Liver (tissue), 9 donors: Measurements from ENCODE around the gene PRDX6. TPM values are rescaled to one million over a fixed set of nuclear protein-coding genes. Genes with fewer than 3 reads are reported as not detected.

ENCODE experiments used
- DNase-seq: peaks from one replicate; pipeline ENCODE4 v3.0.0-alpha.2; 2017; ENCODE audit warnings: low spot score
- H3K27ac ChIP-seq, 2 donors: one replicate each; pipeline ENCODE4 v1.7.0; 2013; ENCODE audit warnings: inconsistent platforms in 2 of 2, low read length in 2 of 2, control low read depth in 1 of 2, low read depth in 1 of 2, mild to moderate bottlenecking in 1 of 2
- H3K27me3 ChIP-seq, 4 donors: one replicate each; pipeline versions ENCODE4 v1.6.1 to v1.7.0; 2013; ENCODE audit warnings: low read length in 3 of 4, inconsistent platforms in 1 of 4, mild to moderate bottlenecking in 1 of 4, moderate library complexity in 1 of 4; ENCODE audit not compliant: control insufficient read depth in 4 of 4, insufficient read depth in 4 of 4
- H3K36me3 ChIP-seq, 4 donors: one replicate each; pipeline versions ENCODE4 v1.6.1 to v1.7.0; 2013; ENCODE audit warnings: low read length in 3 of 4, mild to moderate bottlenecking in 3 of 4, low read depth in 1 of 4, moderate library complexity in 1 of 4; ENCODE audit not compliant: control insufficient read depth in 4 of 4, insufficient read depth in 3 of 4
- H3K4me1 ChIP-seq, 4 donors: one replicate each; pipeline versions ENCODE4 v1.6.1 to v1.7.0; 2013; ENCODE audit warnings: low read length in 3 of 4, mild to moderate bottlenecking in 3 of 4, moderate library complexity in 1 of 4; ENCODE audit not compliant: control insufficient read depth in 4 of 4, insufficient read depth in 4 of 4
- H3K4me3 ChIP-seq, 3 donors: one replicate each; pipeline versions ENCODE4 v1.6.1 to v1.7.0; 2013; ENCODE audit warnings: low read length in 3 of 3, control low read depth in 1 of 3, low read depth in 1 of 3, mild to moderate bottlenecking in 1 of 3
- H3K9ac ChIP-seq, 2 donors: one replicate each; pipeline ENCODE4 v1.7.0; 2013; ENCODE audit warnings: low read length in 2 of 2, mild to moderate bottlenecking in 2 of 2, moderate library complexity in 2 of 2, control low read depth in 1 of 2, low read depth in 1 of 2
- H3K9me3 ChIP-seq, 4 donors: one replicate each; pipeline versions ENCODE4 v1.6.1 to v1.7.0; 2013; ENCODE audit warnings: low read length in 3 of 4; ENCODE audit not compliant: control insufficient read depth in 4 of 4
- EGR1 ChIP-seq, 2 donors: IDR thresholded peaks; 2 replicates each; pipeline ENCODE4 v1.6.1; 2016 to 2018; ENCODE audit warnings: antibody characterized with exemption in 2 of 2, low read depth in 2 of 2
- FOXA1 ChIP-seq: IDR thresholded peaks from 2 replicates; pipeline ENCODE4 v1.6.1; 2016; ENCODE audit warnings: antibody characterized with exemption
- FOXA2 ChIP-seq: IDR thresholded peaks from 2 replicates; pipeline ENCODE4 v1.6.1; 2016; ENCODE audit warnings: antibody characterized with exemption
- GABPA ChIP-seq, 2 donors: IDR thresholded peaks in 1 of 2; conservative IDR thresholded peaks in 1 of 2; 2 replicates each; pipeline ENCODE4 v1.6.1; 2016; ENCODE audit warnings: antibody characterized with exemption in 2 of 2, mild to moderate bottlenecking in 1 of 2, moderate library complexity in 1 of 2
- HNF4A ChIP-seq, 2 donors: conservative IDR thresholded peaks; 2 replicates each; pipeline ENCODE4 v1.6.1; 2016; ENCODE audit warnings: antibody characterized with exemption in 2 of 2, mild to moderate bottlenecking in 2 of 2
- HNF4G ChIP-seq: IDR thresholded peaks from 2 replicates; pipeline ENCODE4 v1.6.1; 2016; ENCODE audit warnings: antibody characterized with exemption
- JUND ChIP-seq, 2 donors: IDR thresholded peaks; 2 replicates each; pipeline ENCODE4 v1.6.1; 2016; ENCODE audit warnings: antibody characterized with exemption in 2 of 2
- NR2F2 ChIP-seq: IDR thresholded peaks from 2 replicates; pipeline ENCODE4 v1.6.1; 2016; ENCODE audit warnings: antibody characterized with exemption
- RAD21 ChIP-seq, 2 donors: IDR thresholded peaks; 2 replicates each; pipeline ENCODE4 v1.6.1; 2016; ENCODE audit warnings: antibody characterized with exemption in 2 of 2, mild to moderate bottlenecking in 2 of 2
- RXRA ChIP-seq, 2 donors: IDR thresholded peaks; 2 replicates each; pipeline ENCODE4 v1.6.1; 2017 to 2018; ENCODE audit warnings: antibody characterized with exemption in 2 of 2, mild to moderate bottlenecking in 1 of 2
- SP1 ChIP-seq: IDR thresholded peaks from 2 replicates; pipeline ENCODE4 v1.6.1; 2018; ENCODE audit warnings: antibody characterized with exemption, mild to moderate bottlenecking
- TAF1 ChIP-seq: conservative IDR thresholded peaks from 2 replicates; pipeline ENCODE4 v1.6.1; 2016; ENCODE audit warnings: antibody characterized with exemption, mild to moderate bottlenecking
- YY1 ChIP-seq: IDR thresholded peaks from 2 replicates; pipeline ENCODE4 v1.6.1; 2016; ENCODE audit warnings: antibody characterized with exemption, mild to moderate bottlenecking
- polyA plus RNA-seq, 2 donors: library from polyadenylated mRNA; stranded (reverse) in 1 of 2; unstranded in 1 of 2; fragments of 200-250 nt in 1 of 2; fragments of >200 nt in 1 of 2; fragmentation: Nextera tagmentation in 1 of 2; extraction: Ambion mirVana in 1 of 2; gene quantifications; one replicate each; pipeline versions ENCODE4 v1.2.1 to v1.2.3, GENCODE V29; 2013 to 2015
- total RNA-seq, 2 donors: library from RNA; depleted of rRNA; stranded (reverse); fragments of >200 nt; gene quantifications; one replicate each; pipeline ENCODE4 v1.2.3, GENCODE V29; 2014
- TF ChIP-seq, protein P1 (sequence below): IDR thresholded peaks from 2 replicates; pipeline ENCODE4 v1.6.1; 2016; ENCODE audit warnings: antibody characterized with exemption
- TF ChIP-seq, protein P2 (sequence below): IDR thresholded peaks from 2 replicates; pipeline ENCODE4 v1.6.1; 2016; ENCODE audit warnings: antibody characterized with exemption
- TF ChIP-seq, protein P3 (sequence below): IDR thresholded peaks from 2 replicates; pipeline ENCODE4 v1.6.1; 2016; ENCODE audit warnings: antibody characterized with exemption, mild to moderate bottlenecking
- TF ChIP-seq, protein P4 (sequence below): IDR thresholded peaks from 2 replicates; pipeline ENCODE4 v1.6.1; 2016; ENCODE audit warnings: antibody characterized with exemption
- TF ChIP-seq, protein P5 (sequence below): fragments of 150-350 bp; IDR thresholded peaks from 2 replicates; pipeline ENCODE4 v1.5.1; 2017; ENCODE audit warnings: improper control_type of control experiment, low read depth, low read length; ENCODE audit not compliant: missing input control
- donor health status: healthy.
- donor health status: healthy.
- donor health status: healthy.
- donor health status: healthy.
- donor health status: healthy.

Gene PRDX6
- total and polyA plus RNA-seq, 4 donors: 147 to 370 (median 240) TPM

DNA sequence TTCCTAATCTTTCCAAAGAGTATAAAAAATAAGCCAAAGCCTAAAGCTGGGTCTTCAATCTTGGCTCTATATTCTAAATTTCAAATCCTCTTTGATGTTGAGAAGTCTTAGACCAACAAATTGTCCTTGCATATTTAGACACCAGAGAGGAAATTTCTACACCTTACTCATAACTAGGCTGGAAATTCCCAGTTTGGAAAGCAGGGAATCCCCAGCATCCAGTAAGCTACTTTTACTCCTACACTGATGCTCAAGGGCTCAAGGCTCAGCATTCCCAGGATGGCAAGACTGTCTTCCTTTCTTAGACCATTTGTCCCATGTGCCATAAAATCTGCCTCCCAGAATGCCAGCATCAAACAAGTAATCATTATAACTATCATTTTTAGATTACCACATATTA lies 28.3 kb downstream of the PRDX6 start:
- H3K4me1 ChIP-seq: peaks cover 0 to 21% (median 16%) of the 10 kb centered on the region in 4 donors
- DNase-seq: no peak
- no peak overlapping the region for H3K4me3 ChIP-seq
- no peaks in the 10 kb centered on the region for H3K27me3 ChIP-seq
- TF ChIP-seq JUND (IDR thresholded peaks at IDR 0.05): no peak
- no peak for TF ChIP-seq HNF4G
- no peak for TF ChIP-seq GABPA (IDR thresholded peaks at IDR 0.05 in 1 of 2, conservative IDR thresholded peaks at IDR 0.05 in 1 of 2)
- no peak for TF ChIP-seq SP1
- TF ChIP-seq, protein P1, sequence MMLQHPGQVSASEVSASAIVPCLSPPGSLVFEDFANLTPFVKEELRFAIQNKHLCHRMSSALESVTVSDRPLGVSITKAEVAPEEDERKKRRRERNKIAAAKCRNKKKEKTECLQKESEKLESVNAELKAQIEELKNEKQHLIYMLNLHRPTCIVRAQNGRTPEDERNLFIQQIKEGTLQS: no peak
- TF ChIP-seq, protein P2, sequence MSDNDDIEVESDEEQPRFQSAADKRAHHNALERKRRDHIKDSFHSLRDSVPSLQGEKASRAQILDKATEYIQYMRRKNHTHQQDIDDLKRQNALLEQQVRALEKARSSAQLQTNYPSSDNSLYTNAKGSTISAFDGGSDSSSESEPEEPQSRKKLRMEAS: no peak
- no peak for TF ChIP-seq EGR1 (IDR thresholded peaks at IDR 0.05; ENCODE audit: low read depth in 2 of 2)
- TF ChIP-seq, protein P3, sequence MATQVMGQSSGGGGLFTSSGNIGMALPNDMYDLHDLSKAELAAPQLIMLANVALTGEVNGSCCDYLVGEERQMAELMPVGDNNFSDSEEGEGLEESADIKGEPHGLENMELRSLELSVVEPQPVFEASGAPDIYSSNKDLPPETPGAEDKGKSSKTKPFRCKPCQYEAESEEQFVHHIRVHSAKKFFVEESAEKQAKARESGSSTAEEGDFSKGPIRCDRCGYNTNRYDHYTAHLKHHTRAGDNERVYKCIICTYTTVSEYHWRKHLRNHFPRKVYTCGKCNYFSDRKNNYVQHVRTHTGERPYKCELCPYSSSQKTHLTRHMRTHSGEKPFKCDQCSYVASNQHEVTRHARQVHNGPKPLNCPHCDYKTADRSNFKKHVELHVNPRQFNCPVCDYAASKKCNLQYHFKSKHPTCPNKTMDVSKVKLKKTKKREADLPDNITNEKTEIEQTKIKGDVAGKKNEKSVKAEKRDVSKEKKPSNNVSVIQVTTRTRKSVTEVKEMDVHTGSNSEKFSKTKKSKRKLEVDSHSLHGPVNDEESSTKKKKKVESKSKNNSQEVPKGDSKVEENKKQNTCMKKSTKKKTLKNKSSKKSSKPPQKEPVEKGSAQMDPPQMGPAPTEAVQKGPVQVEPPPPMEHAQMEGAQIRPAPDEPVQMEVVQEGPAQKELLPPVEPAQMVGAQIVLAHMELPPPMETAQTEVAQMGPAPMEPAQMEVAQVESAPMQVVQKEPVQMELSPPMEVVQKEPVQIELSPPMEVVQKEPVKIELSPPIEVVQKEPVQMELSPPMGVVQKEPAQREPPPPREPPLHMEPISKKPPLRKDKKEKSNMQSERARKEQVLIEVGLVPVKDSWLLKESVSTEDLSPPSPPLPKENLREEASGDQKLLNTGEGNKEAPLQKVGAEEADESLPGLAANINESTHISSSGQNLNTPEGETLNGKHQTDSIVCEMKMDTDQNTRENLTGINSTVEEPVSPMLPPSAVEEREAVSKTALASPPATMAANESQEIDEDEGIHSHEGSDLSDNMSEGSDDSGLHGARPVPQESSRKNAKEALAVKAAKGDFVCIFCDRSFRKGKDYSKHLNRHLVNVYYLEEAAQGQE: no peak
- no peak for TF ChIP-seq HNF4A (conservative IDR thresholded peaks at IDR 0.05)
- no peak for TF ChIP-seq FOXA1
- no peak for TF ChIP-seq NR2F2
- TF ChIP-seq TAF1: no peak
- TF ChIP-seq, protein P4, sequence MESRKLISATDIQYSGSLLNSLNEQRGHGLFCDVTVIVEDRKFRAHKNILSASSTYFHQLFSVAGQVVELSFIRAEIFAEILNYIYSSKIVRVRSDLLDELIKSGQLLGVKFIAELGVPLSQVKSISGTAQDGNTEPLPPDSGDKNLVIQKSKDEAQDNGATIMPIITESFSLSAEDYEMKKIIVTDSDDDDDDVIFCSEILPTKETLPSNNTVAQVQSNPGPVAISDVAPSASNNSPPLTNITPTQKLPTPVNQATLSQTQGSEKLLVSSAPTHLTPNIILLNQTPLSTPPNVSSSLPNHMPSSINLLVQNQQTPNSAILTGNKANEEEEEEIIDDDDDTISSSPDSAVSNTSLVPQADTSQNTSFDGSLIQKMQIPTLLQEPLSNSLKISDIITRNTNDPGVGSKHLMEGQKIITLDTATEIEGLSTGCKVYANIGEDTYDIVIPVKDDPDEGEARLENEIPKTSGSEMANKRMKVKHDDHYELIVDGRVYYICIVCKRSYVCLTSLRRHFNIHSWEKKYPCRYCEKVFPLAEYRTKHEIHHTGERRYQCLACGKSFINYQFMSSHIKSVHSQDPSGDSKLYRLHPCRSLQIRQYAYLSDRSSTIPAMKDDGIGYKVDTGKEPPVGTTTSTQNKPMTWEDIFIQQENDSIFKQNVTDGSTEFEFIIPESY: no peak
- TF ChIP-seq YY1: no peak
- no peak for TF ChIP-seq RAD21 (IDR thresholded peaks at IDR 0.05)
- no peak for TF ChIP-seq RXRA (IDR thresholded peaks at IDR 0.05)
- TF ChIP-seq, protein P5, sequence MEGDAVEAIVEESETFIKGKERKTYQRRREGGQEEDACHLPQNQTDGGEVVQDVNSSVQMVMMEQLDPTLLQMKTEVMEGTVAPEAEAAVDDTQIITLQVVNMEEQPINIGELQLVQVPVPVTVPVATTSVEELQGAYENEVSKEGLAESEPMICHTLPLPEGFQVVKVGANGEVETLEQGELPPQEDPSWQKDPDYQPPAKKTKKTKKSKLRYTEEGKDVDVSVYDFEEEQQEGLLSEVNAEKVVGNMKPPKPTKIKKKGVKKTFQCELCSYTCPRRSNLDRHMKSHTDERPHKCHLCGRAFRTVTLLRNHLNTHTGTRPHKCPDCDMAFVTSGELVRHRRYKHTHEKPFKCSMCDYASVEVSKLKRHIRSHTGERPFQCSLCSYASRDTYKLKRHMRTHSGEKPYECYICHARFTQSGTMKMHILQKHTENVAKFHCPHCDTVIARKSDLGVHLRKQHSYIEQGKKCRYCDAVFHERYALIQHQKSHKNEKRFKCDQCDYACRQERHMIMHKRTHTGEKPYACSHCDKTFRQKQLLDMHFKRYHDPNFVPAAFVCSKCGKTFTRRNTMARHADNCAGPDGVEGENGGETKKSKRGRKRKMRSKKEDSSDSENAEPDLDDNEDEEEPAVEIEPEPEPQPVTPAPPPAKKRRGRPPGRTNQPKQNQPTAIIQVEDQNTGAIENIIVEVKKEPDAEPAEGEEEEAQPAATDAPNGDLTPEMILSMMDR: no peak
- no peak for TF ChIP-seq FOXA2
- no peak overlapping the region for H3K27ac ChIP-seq
- no peaks in the 10 kb centered on the region for H3K9me3 ChIP-seq
- no peaks in the 10 kb centered on the region for H3K36me3 ChIP-seq
- no peak overlapping the region for H3K9ac ChIP-seq
